GM13977 (cell line): Measurements from ENCODE around the gene BSG.
"Not testable (repeated sequence)": the region's sequence is repeated elsewhere in the genome, so short reads cannot be mapped to it uniquely, and the experiment has no call there.

Source experiments
- DNase-seq: peaks from one replicate; pipeline ENCODE4 v3.0.0; 2012; ENCODE audit warnings: low spot score
- in situ Hi-C: fragments of 300-500 bp; cut with MboI; formaldehyde crosslinking; loops from one replicate; pipeline ENCODE4 v1.12.0; 2022; ENCODE audit warnings: low sequenced_read_pairs, low pct_unique_long_range_greater_than_20kb, mixed read lengths, inconsistent platforms; ENCODE audit not compliant: unreplicated experiment
- TF ChIP-seq, protein P1 (sequence below): IDR thresholded peaks from 2 replicates; pipeline ENCODE4 v1.5.1; 2012; ENCODE audit warnings: mild to moderate bottlenecking, control low read depth; ENCODE audit not compliant: insufficient read depth; ENCODE audit errors: extremely low read depth, missing control alignments

BSG gene

DNA sequence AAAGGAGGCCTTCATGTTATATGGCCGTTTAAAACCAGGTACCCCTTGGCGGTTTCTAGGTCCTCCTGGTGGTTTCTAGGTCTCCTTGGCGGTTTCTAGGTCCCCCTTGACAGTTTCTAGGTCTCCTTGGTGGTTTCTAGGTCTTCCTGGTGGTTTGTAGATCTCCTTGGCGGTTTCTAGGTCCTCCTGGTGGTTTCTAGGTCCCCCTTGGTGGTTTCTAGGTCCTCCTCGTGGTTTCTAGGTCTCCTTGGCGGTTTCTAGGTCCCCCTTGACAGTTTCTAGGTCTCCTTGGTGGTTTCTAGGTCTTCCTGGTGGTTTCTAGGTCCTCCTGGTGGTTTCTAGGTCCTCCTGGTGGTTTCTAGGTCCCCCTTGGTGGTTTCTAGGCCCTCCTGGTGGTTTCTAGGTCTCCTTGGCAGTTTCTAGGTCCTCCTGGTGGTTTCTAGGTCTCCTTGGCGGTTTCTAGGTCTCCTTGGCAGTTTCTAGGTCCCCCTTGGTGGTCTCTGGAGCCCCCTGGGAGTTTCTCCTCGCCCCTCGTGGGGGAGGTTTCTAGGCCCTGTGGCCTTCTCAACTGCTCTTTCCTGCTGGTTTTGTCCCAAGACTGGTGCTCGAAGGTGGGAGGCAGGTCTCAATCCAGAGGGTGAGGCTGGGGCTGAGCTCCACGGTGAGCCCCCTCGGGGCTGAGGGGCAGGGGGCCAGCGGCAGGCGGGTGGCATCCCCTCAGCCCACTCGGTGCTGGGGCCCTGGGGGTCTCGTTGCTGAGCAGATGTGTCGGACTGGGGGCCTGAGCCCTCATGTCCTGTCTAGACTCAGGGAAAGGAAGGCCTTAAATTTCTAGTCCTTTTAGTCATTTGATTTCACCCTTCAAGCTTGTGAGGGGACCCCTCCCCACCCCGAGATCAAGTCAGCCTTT is 25.3 kb downstream of the BSG start:
- DNase-seq, result no peak
- TF ChIP-seq, protein P1, sequence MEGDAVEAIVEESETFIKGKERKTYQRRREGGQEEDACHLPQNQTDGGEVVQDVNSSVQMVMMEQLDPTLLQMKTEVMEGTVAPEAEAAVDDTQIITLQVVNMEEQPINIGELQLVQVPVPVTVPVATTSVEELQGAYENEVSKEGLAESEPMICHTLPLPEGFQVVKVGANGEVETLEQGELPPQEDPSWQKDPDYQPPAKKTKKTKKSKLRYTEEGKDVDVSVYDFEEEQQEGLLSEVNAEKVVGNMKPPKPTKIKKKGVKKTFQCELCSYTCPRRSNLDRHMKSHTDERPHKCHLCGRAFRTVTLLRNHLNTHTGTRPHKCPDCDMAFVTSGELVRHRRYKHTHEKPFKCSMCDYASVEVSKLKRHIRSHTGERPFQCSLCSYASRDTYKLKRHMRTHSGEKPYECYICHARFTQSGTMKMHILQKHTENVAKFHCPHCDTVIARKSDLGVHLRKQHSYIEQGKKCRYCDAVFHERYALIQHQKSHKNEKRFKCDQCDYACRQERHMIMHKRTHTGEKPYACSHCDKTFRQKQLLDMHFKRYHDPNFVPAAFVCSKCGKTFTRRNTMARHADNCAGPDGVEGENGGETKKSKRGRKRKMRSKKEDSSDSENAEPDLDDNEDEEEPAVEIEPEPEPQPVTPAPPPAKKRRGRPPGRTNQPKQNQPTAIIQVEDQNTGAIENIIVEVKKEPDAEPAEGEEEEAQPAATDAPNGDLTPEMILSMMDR, result no peak
- in situ Hi-C loops, result loop anchor here (25.0 kb wide), 1 partner anchor 140 kb away; no protein-coding TSS in a partner anchor

DNA sequence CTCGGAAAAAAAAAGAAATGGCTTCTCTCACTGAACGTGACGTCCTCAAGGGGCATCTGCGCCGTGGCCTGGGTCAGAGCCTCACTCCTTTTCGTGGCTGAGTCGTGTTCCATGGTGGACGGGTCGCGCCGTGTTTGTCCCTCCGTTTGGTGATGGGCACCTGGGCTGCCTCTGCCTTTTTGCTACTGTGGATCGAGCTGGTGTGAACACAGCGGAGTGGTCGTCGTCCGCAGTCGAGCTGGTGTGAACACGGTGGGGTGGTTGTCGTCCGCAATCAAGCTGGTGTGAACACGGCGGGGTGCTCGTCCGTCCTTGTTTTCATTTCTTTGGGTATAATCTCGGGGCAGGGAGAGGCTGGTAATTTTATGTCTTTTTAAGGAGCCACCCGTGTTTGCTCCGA is 28.9 kb downstream of the BSG start:
- TF ChIP-seq, protein P1, result no peak
- DNase-seq, result no peak
- in situ Hi-C loops, result no loop called here

DNA sequence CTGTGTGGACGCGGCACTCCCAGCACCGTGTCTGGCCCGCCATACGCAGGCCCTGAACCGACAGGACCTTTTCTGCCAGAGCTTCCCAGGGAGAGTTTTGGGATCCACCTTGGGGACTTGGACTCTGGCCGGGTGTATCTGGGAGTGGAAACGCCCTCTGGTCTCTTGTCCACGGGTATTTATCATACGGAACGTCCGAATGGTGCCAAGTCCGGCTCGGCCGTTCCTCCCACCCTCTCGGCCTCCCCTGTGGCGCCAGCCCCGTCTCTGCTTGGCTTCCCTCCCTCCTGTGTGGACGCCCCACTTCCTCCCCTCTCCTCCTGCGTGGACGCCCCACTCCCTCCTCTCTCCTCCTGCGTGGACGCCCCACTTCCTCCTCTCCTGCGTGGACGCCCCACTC is 29.4 kb downstream of the BSG start:
- TF ChIP-seq, protein P1, result no peak
- DNase-seq, result no peak
- in situ Hi-C loops, result no loop called here

DNA sequence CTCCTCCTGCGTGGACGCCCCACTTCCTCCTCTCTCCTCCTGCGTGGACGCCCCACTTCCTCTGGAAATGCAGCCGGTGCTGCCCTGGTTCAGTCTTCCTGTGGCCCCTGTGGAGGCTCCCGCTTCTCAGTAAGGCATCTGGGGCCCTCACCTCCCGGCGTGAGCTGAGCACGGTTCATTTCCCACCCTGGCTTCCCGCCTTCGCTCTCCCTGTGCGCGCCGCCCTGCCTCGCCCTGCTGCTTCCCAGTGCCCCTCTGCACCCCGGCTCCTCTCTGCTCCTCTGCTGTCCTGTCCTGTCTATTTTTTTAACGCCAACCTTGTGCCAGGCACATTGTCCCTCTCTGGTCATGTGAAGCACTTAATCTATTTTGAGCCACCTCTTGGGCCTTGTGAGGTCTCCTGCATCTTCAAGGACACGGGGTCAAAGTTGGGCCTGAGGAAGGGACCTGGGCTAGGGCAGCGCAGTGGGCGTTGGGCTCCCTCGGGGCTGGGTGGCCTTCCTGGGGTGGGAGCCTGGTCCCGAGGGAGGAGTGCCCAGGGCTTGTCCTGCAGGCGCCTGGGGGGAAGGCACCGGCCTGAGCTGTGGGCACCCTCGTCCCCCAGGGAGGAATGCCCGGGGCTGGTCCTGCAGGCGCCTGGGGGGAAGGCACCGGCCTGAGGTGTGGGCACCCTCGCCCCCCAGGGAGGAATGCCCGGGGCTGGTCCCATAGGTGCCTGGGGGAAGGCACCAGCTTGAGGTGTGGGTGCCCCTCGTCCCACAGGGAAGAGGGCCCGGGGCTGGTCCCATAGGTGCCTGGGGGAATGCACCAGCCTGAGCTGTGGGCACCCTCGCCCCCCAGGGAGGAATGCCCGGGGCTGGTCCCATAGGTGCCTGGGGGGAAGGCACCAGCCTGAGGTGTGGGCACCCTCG is 30.2 kb downstream of the BSG start:
- TF ChIP-seq, protein P1, result no peak
- in situ Hi-C loops, result no loop called here
- DNase-seq, result no peak

DNA sequence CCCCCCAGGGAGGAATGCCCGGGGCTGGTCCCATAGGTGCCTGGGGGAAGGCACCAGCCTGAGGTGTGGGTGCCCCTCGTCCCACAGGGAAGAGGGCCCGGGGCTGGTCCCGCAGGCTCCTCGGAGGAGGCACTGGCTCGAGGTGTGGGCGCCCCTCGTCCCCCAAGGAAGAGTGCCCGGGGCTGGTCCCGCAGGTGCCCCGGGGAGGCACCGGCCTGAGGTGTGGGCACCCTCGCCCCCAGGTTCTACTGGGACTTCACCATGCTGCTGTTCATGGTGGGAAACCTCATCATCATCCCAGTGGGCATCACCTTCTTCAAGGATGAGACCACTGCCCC is 30.9 kb downstream of the BSG start:
- DNase-seq, in situ Hi-C loops: not testable (repeated sequence)

DNA sequence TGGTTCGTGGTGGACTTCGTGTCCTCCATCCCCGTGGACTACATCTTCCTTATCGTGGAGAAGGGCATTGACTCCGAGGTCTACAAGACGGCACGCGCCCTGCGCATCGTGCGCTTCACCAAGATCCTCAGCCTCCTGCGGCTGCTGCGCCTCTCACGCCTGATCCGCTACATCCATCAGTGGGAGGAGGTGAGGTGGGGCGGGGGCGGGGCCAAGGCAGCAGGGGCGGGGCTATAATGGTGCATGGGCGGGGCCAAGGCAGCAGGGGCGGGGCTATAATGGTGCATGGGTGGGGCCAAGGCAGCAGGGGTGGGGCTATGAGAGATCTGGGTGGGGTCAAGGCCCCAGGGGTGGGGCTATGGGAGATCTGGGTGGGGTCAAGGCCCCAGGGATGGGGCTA is 31.4 kb downstream of the BSG start:
- in situ Hi-C loops, DNase-seq: not testable (repeated sequence)

DNA sequence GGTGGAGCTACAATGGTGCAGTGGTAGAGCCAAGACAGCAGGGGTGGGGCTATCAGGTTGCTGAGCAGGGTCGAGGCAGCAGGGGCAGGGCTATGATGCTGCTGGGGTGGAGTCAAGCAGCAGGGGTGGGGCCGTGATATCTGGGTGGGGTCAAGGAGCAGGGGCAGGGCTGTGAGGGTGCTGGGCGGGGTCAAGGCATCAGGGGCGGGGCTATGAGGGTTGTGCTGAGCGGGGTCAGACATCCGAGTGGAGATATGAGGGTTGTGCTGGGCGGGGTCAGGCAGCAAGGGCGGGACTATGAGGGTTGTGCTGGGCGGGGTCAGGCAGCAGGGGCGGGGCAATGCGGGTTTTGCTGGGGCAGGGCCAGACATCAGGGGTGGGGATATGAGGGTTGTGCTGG is 32.0 kb downstream of the BSG start:
- TF ChIP-seq, protein P1, result no peak
- no peak for DNase-seq
- in situ Hi-C loops, result no loop called here

DNA sequence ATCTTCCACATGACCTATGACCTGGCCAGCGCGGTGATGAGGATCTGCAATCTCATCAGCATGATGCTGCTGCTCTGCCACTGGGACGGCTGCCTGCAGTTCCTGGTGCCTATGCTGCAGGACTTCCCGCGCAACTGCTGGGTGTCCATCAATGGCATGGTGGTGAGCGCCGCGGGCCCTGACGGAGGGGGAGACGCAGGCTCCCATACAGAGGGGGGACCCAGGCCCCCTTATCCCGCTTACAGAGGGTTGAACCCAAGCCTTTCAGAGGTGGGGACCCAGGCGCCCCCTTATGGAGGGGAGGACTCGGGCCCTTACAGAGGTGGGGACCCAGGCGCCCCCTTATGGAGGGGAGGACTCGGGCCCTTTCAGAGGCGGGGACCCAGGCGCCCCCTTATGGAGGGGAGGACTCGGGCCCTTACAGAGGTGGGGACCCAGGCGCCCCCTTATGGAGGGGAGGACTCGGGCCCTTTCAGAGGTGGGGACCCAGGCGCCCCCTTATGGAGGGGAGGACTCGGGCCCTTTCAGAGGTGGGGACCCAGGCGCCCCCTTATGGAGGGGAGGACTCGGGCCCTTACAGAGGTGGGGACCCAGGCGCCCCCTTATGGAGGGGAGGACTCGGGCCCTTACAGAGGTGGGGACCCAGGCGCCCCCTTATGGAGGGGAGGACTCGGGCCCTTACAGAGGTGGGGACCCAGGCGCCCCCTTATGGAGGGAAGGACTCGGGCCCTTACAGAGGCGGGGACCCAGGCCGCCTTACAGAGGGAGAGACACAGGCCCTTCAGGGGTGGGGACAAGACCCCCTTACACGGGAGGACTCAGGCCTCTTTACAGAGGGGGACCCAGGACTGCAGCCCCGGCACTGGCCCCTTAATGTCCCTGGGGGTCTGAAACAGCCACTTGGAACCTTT is 32.9 kb downstream of the BSG start:
- in situ Hi-C loops, DNase-seq: not testable (repeated sequence)
